Myocyte (in vitro differentiated cells): Measurements from ENCODE around the gene PPFIA1. TPM values are rescaled to one million over a fixed set of nuclear protein-coding genes. Genes with fewer than 3 reads are reported as not detected.

ENCODE experiments used
- DNase-seq: peaks from one replicate; pipeline ENCODE4 v3.0.0-alpha.2; 2012; ENCODE audit warnings: low read depth
- polyA plus RNA-seq: library from polyadenylated mRNA; unstranded; fragments of >200 nt; gene quantifications from one replicate; pipeline ENCODE4 v1.2.1, GENCODE V29; 2012; ENCODE audit warnings: missing spikeins
- total RNA-seq: library from RNA; depleted of rRNA; stranded (reverse); fragments of >200 nt; gene quantifications from 2 replicates; pipeline ENCODE4 v1.2.3, GENCODE V29; 2014

Gene PPFIA1
- total RNA-seq: 43.4 and 48.4 TPM in 2 replicates
- 46.0 TPM for polyA plus RNA-seq

DNA sequence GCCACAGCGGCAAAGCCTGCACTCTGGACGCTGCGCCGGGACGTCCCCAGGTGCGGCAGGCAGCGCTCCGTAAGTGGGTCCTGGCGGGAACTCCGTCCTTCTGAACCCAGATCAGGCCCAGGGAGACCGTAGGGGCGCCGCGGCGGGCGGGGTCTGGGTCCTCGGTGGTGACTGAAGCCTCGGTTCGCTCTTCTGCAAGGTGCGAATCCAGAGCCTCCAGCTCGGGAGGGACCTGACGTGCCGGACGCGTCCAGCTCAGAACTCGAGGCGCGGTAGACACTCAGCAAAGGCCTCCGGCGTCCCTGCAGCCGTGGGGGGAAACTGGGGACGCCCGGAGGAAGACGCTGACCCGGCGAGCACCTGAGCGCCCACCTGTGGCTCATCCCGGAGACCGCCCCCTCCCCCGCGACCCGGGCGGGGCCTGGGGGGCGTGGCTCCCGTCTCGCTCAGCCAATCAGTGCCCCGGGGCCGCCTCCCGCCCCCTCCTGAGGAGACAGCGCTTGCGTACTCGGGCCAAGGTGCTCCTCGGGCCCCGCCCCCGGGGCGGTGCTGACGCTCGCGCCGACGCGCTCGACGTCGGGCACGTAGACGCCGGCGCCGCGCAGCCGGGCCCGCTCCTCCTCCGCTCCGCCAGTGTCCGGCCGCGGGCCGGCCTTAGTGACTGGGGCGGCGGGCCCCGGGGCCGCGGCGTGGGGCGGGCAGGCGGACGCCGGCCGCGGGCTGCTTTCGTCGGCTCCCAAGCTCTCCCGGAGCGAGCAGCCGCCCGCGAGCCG lies at the start of gene PPFIA1:
Gene PPFIA1, plus strand, starts transcription at position 587 of the 773 bp plus-strand sequence. CDS start 1,483 bp downstream, outside the sequence.
- DNase-seq: peak; percentile 95

DNA sequence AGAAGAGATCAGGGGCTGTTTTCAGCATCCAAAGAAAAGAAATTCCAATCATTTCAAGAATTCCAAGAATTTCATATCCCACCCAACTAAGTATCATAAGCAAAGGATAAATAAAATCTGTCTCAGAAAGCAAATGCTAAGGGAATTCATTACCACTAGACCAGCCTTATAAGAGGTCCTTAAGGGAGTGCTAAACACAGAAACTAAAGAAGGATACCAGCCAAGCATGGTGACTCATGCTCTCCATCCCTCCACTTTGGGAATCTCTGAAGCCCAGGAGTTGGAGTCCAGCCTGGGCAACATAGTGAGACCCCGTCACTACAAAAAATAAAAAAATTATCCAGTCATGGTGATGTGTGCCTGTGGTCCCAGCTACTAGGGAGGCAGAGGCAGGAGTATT lies 49.6 kb upstream of the PPFIA1 start:
- DNase-seq: no peak

DNA sequence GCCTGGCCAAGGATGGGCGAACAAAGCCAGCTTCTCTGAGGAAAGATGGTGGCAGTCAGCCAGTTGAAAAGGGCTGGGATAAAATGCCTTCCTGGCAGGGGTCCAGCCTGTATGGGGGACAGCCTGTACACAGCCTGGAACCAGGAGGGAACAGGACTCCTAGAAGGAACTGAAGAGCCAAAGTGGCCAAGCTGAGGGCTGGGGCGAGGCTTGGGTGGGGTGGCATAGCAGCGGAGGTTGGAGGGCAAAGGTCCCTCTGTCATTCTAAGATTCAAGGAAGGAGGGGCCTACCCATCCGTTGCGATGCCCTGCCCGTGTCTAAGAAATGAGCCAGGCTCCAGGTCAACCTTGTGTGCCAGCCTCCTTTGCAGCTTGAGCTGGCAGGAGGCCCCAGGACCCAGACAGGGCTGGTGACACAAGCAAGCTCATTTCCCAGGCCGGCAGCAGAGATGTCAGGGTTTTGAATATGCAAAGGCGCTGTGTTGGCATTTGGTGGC lies 44.8 kb upstream of the PPFIA1 start:
- DNase-seq: no peak

DNA sequence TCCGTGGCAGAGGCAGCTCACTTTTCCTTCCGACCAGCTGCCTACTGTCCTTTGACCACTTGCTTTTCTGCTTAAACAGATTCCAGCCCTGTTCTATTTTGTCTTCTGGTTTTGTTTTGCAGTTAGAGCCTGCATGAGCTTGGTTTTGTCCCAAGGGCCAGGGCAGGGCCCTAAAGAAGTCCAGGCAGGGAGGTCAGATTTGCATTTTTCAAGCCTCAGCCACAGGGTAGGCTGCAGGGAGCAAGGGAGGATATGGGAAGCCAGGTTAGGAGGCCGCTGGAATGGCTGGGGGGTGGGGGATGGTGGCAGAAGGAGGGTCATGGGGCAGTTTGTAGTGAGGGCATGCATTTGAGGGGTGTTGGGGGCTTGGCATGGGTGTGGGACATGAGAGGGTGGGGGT lies 44.3 kb upstream of the PPFIA1 start:
- DNase-seq: peak; percentile 16

DNA sequence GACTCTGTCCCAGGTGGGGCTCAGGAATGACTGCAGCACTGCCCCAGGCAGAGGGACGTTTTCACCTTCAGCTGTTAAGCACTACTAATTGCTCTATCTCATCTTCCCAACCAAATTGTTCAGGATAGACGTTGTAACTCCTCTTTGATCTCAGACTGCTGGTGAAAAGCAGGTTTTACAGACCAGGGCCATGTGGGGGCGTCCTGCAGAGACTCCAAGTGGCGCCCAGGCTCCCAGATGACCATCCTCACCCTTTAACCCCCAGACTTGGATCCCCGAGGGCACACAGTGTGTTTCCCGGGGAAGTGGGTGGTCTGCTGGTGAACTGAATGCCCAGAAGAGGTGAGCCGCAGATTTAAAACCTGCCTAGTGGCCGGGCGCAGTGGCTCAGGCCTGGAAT lies 43.5 kb upstream of the PPFIA1 start:
- DNase-seq: no peak

DNA sequence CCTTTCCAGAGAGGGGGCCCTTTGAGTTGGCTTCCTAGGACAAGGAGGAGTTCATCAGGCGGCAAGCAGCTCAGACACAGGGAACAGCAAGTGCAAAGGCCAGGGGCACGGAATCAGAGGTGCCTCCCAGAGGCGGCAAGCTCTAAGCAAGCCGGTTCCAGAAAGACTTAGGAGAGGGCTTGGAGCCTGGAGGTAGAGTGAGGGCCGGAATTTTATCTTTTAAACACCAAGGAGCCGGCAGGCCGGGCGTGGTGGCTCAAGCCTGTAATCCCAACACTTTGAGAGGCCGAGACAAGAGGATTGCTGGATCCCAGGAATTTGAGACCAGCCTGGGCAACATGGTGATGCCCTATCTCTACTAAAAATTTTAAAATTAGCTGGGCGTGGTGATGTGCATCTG lies 40.8 kb upstream of the PPFIA1 start:
- DNase-seq: no peak

DNA sequence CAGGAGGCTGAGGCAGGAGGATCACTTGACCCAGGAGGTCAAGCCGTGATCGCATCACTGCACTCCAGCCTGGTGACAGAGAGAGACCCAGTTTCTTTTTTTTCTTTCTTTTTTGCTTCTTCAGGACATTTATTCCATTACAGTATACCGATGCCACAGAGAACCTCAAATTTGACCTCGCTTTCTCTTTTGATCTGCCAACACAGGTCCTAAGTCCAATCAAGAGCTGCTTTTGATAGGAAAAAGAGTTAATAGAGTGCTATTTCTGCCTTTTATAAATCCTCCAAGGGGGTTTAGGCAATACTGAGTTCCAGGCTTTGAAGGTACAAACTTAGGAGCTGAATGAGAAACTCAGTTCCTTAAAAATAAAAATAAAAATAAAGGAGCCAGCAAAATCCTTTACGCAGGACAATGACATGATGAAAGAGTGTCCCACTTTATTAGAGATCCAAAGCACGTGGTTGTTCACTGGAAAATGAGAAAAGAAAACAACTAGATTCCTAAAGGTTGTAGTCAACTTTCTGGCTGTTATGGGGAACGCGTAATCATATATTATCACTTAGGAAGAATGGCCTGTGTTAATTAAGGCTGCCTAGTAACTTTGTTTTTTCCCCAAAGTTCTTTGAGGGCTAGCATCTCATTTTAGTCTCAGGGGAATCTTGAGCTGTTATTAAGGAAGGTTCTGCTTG lies 40.2 kb upstream of the PPFIA1 start:
- DNase-seq: no peak

DNA sequence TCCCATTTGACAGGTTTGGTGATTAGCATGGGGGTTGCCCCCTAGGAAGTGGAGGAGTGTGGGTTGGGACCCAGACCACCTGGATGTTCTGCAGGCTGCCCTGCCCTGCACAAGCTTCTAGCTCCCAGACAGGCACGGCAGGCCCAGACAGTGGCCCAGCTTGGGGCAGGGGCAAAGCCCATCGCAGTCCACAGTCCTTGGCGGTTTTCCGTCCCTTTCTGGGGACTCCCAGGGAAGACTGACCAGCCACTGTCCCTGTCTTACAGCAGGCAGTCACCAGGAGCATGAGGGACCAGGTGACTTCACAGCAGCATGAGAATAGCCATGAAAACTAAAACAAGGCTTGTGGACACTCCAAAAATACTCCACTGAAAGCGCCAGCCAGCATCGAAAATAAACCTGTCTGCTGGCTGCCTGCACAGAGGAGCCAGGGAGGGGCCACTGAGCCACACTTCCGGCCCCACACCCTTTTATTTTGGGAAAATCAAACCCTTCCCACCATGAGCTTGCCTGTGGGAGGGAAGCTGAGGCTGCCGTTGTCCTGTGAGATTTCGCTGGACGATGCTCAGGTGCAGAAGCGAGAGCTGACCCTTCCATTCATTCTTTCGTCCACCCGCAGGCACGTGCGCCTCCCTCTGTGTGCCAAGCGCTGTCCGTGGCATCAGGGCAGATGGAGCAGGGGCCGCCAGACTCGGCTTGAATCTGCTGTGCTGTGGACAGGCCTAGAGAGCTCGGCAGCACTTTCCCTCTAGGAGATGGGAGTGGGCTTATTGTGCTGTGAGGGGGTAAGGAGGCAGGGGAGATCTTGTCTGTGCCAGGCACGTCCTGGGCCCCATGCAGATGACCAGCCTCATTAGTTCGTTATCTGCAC lies 39.4 kb upstream of the PPFIA1 start:
- no peak for DNase-seq

DNA sequence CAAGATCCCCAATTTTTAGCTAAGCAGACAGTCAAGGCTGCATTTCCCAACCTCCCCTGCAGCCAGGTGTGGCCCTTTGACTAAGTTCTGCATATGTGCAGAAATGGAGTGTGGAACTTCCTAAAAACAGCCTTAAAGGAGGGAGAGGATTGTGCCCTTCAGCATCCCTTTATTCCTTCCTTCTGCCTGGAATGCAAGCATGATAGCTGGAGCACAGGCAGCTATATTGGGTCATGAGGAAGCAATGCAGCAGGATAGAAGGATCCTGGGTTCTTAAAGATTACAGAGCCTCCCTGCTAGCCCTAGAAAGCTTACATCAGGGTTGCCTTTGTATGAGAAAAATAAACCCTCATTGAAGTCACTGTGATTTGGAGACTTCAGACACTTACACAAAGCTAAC lies 37.5 kb upstream of the PPFIA1 start:
- no peak for DNase-seq

DNA sequence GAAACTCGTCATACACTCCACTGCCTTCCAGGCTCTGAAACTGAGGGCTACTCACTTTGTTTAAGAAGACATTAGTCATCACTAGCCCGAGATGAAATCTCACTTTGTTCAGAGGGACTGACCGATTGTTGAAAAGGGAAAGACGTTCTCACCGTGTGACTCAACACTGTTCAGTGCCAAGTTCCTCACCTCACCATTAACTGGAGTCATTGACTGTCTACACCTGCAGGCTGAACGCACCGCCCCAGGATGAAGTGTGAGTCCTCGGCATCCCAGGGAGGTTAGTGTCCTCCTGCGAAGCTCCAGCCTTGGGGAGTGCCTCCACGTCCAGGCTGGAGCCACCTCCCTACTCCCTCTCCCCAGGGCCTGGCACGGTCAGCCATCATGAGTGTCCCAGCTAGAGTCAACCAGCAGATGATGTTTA lies 37.0 kb upstream of the PPFIA1 start:
- no peak for DNase-seq

DNA sequence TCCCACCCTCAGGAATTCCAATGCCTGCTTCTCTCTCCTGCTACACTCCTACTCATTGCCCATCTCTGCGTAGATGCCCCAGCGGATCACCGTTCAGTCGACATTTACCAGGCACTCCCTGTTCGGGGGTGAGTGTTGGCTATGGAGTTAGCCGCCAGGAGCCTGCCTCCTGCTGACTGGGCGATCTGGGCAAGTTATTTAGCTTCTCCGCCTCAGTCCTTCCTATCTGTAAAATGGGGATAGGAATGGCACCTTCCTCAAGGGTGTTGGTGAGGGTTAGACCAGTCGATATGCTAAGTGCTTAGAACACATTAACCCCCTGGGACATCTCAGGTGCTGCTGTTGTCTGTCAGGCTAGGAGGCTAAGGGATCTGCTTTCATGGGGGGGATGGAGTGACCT lies 36.5 kb upstream of the PPFIA1 start:
- DNase-seq: no peak

DNA sequence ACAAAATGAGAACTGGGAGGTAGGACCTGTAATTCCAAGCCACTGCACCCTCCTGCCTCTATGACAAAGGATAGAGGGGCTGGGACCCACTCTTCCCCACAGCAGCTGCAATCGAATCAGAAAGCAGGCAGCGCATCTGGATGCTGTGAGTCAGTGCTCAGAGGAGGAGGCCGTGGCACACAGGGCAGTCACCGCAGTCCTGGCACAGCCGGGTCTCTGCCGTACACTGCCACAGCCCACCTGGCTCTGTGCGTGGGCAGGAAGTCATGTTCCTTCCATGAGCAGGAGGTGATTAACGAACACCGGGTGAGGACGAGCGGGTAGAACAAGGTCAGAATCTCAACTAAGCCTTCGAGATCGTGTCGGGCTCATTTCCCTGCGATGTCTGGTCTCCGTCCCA lies 30.2 kb upstream of the PPFIA1 start:
- no peak for DNase-seq

DNA sequence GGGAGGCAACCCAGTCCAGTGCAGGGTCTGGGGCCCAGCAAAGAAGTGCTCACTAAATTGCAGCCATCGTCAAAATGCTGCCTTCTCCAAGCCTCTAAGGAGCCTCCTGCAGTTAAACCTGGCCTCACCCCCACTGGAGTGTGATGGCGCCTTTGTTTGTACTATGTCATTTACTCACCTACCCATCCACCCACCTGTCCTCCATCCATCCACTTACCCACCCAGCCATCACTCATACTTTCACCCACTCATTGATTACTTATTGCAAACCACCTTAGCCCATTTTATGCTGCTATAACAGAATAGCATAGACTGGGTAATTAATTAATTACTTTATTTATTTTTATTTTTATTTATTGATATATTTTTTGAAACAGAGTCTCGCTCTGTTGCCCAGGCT lies 28.8 kb upstream of the PPFIA1 start:
- no peak for DNase-seq

DNA sequence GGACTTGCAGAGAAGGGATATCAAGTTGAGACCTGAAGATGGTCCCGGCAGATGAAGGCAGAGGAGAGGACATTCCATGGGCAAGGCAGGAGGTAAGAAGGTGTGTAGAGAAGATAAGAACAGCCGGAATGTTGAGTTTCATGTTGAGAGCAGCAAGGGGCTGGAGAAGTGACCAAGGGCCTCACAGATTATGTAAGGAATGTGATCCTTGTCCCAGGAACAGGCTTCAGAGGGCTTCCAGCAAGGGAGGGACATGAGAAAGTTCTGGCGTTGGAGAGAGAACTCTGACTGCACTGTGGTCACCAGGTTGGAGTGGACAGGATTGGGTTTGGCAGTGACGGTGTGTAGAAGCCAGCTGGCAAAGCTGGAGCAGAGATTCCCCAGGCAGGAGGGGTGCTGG lies 27.6 kb upstream of the PPFIA1 start:
- no peak for DNase-seq

DNA sequence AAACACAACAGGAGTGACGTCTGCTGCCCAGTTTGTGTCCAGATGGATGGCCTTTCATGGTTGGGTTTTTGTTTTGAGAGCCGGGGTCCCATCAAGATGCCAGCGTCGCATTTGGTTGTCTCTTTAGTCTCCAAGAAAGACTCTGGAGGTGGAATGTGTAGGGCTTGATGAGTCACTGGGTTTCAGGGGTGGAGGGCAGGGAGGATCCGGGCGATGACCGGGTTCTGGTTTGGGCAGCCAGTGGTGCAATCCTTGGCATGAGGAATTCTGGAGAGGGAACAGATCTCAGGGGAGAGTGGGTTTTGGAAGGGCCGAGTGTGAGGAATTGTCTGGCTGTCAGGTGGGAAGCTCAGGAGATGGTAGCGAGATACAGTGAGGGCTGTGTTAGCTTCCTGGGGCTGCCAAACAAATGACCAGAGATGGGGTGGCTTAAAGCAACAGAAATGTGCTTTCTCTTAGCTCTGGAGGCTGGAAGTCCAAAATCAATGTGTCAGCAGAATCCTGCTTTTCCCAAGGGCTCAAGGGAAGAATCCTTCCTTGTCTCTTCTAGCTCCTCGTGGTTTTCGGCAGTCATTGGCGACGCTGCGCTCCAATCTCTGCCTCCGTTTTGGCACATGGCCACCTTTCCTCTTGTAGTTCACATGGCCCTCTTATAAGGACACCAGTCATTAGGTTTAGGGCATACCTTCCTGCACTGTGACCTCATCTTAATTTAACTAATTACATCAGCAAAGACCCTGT lies 26.4 kb upstream of the PPFIA1 start:
- DNase-seq: peak; percentile 13

DNA sequence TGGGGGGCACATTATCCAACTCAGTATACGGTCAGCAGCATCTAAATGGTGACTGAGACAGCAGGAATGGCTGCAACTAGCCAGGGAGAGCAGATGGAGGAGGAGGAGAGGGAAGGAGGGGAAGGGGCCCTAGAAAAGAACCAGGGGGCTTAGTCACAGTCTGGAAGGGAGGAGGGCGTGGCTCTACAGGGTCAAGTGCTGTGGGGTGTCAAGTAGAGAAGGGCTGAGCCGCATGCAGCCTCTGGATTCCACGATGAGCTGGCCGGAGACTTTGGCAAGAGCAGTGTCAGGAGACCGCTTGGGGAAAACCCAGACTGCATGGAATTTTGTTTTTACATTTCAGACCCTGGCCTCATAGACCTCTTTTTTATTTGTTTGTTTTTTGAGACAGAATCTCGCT lies 25.8 kb upstream of the PPFIA1 start:
- peak; percentile 62 for DNase-seq

DNA sequence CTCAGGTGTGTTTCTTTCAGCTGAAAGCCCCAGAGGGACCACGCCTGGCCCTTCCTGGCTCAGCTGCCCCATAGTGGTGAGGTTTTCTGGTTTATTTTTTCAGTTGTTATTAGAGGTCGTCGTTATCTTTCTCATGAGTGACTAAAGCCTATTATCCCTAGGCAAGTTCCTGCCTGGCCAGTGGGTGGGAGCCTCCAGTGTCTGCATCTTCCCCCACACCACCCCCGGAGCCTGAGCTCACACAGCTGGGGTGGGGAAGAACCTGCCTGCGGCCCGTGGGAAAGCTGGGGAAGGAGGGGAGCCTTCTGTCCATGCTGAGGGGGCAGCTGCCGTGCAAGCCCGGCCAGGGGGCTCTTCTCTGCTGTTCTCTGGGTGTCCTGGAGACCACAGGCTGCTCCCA lies 24.3 kb upstream of the PPFIA1 start:
- DNase-seq: no peak

DNA sequence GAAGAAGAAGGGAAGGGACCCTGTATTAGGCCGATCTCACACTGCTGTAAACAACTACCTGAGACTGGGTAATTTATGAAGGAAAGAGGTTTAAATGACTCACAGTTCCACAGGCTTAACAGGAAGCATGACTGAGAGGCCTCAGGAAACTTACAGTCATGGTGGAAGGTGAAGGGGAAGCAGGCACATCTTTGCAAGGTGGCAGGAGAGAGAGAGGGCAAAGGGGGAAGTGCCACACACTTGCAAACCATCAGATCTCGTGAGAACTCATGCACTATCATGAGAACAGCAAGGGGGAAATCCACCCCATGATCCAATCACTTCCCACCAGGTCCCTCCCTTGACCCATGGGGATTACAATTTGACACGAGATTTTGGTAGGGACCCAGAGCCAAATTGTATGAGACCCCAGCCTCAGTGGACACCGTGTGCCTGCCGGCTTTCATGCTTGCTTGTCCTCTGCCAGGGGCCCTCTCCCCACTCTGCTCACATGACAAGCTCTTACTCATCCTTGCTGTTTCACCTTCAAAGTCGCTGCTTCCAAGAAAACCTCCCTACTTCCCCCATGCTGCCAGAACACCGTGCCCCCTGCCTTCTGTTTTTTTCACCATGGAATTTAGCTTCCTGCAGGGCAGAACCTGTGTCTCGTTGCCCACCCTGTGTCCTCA lies 23.3 kb upstream of the PPFIA1 start:
- no peak for DNase-seq

DNA sequence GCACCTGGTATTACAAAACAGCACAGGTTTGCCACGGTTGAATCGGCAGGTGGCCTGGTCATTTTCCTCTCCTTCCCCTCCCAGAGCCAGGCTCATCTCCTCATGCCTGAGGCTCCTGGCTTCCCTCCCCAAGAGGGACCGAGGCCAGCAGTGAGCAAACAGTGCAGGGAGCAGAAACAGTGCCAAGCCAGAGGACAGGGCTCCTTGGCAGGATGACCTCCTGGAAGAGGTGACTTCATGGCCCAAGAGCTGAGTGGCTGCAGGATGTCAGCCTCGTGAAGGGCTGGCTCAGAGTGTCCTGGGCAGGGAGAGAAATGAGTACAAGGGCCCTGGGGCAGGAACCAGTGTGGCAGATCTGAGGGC lies 22.8 kb upstream of the PPFIA1 start:
- DNase-seq: no peak

DNA sequence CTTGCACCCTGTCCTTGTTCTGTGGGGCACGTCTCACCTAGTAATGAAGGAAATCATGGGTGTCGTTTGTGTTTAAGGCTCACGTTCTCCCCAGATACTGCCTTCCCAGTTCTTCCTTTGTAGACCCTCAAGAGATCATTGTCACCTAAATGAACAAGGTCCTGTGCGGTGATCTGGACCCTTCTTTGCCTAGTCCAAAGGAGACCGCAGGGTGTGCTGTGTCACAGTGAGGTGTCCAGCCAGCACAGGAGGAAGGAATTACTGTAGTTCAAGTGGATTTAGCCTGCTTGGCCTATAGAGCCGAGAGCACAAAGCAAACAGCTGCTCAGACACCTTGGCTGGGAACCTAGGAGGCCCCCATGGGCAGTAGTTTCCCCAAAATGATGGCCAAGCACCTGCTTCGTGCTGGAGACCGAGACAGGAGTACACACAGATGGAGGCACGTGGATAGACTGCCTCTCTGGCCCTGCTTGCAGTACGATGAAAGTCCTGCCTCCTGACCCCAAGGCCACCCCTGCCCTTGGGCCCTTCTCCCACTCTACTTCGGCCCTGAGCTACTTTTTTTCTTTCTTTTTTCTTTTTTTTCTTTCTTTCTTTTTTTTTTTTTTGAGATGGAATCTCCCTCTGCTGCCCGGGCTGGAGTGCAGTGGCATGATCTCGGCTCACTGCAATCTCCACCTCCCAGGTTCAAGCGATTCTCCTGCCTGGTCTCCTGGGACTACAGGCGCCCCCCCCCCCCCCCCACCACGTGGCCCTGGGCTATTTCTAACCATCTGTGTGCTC lies 19.4 kb upstream of the PPFIA1 start:
- DNase-seq: no peak
